ENCODE results near the gene ZNF80.
"Not testable (repeated sequence)": the region's sequence is repeated elsewhere in the genome, so short reads cannot be mapped to it uniquely, and the experiment has no call there.

GRCh38 chr3:114238146-114238785 lies 888 bp upstream of the ZNF80 start:
- TF ChIP-seq POLR2AphosphoS5 (IDR thresholded peaks at IDR 0.05); CTCF (IDR thresholded peaks at IDR 0.05 in 8 of 11, conservative IDR thresholded peaks at IDR 0.05 in 3 of 11): not testable (repeated sequence)

All from spleen (tissue), 7 donors.